ENCODE results near the gene PRRC2C.
"Not testable (repeated sequence)": the region's sequence is repeated elsewhere in the genome, so short reads cannot be mapped to it uniquely, and the experiment has no call there.

Gene PRRC2C

DNA sequence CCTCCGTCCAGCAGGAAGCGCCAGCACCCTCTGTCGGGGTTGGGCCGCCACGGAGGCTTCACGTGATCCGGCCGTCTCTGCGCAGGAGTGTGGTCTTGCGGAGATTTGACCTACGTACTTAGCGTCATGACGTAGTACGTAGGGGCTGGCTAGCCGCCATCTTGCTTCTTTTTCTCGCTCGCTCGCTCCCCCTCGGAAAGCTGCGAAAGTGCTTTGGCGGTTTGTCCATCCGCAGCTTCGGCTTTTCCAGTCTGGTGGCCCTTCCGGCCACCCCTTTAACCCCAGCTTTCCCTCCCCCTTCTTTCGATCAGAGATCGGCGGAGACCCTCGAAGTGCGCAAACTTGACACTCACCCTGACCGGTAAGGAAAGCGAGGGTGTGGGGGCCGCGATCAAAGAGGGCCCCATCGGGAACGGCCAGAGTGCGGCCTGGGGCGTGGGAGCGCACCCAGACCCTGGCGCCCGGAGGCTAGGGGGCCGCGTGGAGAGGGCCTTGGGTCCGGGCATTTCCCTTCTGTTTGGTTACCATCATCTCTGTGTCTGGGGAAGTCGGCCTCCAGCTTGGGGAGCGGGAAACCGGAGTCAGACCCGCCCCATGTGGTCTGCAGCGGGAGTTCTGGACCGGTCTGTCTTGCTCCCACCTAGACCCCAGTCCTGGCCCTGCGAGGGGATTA is at the start of gene PRRC2C:
Gene PRRC2C, plus strand, starts transcription at position 156 of the 673 bp plus-strand sequence. CDS start 26,559 bp downstream, outside the sequence.
- DNase-seq (ENCODE audit: low spot score) = peak; percentile 93

DNA sequence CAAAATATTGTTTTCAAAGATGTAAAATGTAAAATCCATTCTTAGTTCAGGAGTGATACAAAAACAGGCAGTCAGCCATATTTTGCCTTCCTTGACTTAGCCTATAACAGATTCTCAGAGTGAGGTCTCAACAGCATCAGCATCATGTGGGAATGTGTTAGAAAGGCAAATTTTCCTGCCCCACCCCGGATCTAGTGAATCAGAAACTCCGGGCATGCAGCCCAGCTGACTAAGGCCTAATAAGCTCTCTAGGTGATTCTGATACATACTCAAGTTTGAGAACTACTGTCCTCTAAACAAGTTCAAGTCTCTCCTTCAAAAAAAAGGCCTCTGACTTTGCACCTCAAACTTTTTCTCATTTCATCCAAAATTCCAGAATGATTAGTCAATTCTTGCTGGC is 46.9 kb upstream of the PRRC2C start:
- no peak for DNase-seq (ENCODE audit: low spot score)

- DNase-seq (ENCODE audit: low spot score) = not testable (repeated sequence)
Measured at GRCh38 chr1:171440201-171440600, 45.1 kb upstream of the PRRC2C start.

DNA sequence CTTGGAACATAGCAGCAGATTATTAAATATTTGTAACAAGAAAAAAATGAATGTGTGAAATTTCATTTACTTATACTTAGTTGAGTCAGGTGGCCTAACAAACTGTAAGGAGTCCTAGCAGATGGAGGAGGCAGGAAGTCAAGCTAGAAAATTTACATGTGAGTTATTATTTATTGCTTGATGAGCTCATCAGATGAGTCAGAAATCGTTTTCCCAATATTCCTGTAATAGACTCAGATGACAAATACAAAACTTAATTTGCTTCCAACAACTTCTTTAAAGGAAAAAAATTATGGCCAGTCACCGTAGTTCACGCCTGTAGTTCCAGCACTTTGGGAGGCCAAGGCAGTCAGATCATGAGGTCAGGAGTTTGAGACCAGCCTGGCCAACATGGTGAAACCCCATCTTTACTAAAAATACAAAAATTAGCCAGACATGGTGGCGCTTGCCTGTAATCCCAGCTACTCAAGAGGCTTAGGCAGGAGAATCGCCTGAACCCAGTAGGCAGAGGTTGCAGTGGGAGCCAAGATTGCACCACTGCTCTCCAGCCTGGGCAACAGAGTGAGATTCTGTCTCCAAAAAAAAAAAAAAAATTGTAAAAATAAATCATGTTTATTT is 43.9 kb upstream of the PRRC2C start:
- not testable (repeated sequence) for DNase-seq (ENCODE audit: low spot score)

DNA sequence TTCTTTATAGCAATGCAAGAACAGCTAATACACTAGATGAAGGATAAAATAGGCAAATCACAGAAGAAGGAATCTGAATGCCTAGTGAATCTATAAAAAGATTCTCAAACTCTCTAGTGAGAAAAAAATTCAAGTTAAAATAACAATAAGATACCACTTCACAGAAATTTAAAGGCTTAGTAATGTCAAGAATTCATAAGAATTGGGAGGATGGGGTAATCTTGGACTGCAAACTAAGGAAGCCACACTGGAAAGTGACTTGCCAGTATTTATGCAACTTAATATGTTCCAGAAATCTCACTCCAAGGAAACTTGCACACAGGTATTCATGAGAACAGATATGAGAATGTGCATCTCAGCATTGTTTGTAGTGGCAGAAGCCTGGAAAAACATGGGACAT is 38.9 kb upstream of the PRRC2C start:
- no peak for DNase-seq (ENCODE audit: low spot score)

DNA sequence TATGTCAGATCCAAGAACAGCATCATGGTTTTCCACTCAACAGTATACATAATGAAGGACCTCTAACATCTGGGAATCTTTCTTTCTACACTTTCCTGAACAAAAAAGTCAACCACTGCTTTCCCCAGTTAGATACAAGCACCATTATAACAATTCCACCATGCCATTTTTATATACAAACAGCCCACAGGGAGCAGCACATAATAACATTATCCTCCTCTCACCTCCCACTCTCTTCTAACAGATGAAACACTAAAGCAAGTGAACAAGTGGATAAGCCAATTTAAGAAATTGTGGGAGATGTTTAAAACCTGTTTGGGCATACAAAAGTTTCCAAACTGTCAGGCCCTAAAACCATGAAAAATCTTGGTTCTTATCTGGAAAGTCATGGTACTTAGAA is 29.4 kb upstream of the PRRC2C start:
- DNase-seq (ENCODE audit: low spot score) = no peak

- no peak for DNase-seq (ENCODE audit: low spot score)
Measured at GRCh38 chr1:171457412-171457811, 27.9 kb upstream of the PRRC2C start.

- no peak for DNase-seq (ENCODE audit: low spot score)
Measured at GRCh38 chr1:171460018-171460620, 25.2 kb upstream of the PRRC2C start.

GRCh38 chr1:171467626-171468025 is 17.7 kb upstream of the PRRC2C start:
- no peak for DNase-seq (ENCODE audit: low spot score)

- DNase-seq (ENCODE audit: low spot score) = no peak
Measured at GRCh38 chr1:171468120-171468750, 17.1 kb upstream of the PRRC2C start.

DNA sequence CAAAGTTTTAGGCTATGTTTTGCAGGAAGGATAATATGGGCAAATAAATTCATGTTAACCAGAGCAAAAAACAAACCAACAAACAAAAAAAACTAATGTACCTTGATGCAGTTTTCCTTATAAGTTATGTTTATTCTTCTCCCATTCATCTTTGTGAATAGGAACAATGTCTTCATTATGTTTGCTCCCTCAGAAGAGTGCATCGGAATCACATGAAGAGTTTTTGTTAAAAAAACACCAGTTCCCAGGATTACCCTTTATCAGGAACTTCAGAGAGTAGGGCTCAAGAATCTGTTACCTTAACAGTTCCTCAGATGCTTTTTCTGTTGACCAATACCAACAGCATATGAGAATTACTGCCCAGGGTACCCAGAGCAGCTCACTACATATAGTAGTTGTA is 14.6 kb upstream of the PRRC2C start:
- DNase-seq (ENCODE audit: low spot score) = no peak

DNA sequence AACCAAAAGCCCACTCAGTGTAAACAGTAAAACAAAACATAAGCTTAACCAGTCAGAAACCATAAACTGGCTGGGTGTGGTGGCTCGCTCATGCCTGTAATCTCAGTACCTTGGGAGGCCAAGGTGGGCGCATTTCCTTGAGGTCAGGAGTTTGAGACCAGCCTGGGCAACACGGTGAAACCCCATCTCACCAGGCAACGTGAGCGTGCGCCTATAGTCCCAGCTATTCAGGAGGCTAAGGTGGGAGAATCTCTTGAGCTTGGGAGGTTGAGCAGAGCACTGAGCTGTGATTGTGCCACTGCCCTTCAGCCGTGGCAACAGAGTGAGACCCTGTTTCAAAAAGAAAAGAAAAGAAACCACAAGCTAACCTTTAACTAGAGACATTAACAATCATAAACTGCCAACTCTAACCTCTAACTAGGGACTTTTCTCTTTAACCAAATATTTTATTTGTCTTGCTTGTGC is 13.1 kb upstream of the PRRC2C start:
- DNase-seq (ENCODE audit: low spot score) = no peak

DNA sequence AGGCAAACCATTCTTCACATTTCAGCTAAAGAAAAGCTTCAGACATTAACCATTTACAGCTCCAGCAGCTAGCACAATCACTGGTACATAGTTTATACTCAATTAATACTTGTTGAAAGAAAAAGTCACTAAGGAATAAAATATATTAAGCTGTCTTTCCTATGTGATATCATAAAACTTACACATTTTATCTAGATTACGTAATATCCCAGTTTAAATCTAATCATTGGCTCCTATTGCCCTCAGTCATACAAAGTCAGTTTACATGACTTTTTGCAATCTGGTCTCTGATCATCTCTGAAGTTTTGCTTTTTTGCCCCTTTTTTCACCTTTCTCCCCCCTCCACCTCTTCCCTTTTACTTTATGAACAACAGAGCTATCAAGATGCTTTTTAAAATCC is 8.5 kb upstream of the PRRC2C start:
- DNase-seq (ENCODE audit: low spot score) = no peak

- DNase-seq (ENCODE audit: low spot score) = no peak
Measured at GRCh38 chr1:171477804-171478203, 7.5 kb upstream of the PRRC2C start.

GRCh38 chr1:171480035-171480434 is 5.3 kb upstream of the PRRC2C start:
- DNase-seq (ENCODE audit: low spot score) = no peak

DNA sequence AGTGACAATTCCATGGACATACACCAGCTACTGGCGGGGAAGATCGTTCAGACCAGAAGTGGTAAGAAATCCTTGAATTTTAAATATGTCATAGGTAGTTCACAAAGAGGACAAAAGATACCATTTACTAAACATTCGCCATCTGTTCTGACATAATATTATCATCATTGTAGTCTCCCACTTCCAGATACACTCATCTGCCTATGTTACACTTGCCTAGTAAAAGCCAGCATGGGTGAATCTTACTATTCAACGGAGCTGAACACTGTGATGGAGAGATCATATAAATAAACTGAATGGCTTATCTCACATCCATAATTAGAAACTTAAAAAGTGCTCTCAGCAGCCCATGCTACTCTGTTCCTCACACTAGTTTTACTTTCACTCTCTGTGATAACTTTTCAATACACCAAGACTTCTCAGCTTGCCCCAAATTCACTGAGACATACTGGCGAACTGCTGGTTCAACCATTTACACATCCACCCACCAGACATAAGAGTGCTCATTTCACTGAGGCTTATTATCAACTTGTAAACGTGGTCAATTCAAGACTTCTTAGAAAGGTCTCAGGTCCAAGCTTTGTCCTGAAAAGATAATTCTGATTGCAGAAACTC is 463 bp upstream of the PRRC2C start:
- DNase-seq (ENCODE audit: low spot score) = no peak

- DNase-seq (ENCODE audit: low spot score) = peak; percentile 88
Measured at GRCh38 chr1:171486048-171486519, 754 bp downstream of the PRRC2C start.

DNA sequence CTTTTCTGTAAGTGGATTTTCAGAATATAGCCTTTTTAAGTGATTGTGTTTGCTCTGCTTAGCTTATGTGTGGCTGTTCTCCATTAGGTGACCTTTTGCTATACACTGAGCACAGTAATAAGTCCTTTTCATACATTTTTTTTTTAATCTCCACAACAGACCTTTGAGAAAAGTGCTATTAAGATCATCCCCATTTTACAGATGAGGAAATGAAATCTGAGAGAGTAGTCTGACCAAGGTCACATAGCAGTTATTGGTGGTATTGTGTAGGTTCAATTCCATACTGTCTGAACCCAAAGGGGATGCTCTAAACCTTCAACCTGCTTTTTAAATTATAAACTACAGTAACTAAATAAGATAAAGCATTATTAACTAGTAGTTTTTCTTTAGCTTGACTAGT is 1.7 kb downstream of the PRRC2C start:
- DNase-seq (ENCODE audit: low spot score) = no peak

DNA sequence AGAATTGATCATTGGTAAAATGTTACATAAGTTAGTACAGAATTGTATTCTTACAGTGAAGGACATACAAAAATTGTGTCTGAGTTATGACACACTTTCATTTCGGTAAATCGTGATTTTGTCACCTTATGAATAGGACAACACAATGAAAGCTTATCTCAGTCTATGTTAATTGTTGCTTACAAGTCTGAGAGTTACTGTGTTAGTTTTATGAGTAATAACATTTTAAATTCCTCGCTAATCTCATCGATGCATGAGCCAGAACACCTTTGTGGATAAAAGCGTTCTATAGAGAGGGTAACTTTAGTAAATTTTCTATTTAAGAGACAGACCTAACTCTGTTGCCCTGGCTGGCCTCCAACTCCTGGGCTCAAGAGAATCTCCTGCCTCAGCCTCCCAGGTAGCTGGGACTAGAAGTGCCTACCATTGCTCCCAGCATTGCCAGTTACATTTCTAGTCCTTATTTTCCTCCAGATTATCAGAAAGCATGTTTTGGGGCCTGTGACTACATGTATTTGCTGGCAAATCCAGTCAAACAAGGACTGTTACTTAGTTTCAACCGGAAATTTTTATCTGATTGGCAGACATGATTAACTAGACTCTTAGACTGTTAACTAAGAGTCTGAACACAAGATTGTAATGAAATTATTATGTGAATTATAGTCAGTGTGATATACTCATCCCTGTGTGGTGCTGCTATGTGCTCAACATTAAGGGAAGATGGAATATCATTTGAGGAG is 3.0 kb downstream of the PRRC2C start:
- DNase-seq (ENCODE audit: low spot score) = no peak

DNA sequence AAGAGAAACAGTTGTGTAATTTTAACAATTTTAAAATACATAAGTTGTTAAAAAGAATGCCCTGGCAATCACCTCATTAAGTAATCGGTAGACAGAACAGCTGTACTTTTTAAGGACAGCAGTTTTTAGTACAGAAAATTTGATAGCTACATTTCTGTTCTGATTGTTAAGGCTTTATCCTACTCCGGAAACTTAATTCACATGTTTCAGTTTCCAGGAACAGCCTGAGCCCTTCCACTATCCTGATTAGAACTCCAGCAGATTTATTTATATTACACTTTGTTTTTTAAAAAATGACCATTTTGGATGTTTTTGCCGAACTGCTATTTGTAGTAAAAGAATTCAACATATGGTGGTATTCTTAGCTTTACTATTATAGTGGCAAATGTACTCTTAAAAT is 8.7 kb downstream of the PRRC2C start:
- no peak for DNase-seq (ENCODE audit: low spot score)

GRCh38 chr1:171495444-171495843 is 10.1 kb downstream of the PRRC2C start:
- no peak for DNase-seq (ENCODE audit: low spot score)

- no peak for DNase-seq (ENCODE audit: low spot score)
Measured at GRCh38 chr1:171500304-171500703, 15.0 kb downstream of the PRRC2C start.
